LNCAP (cell line): Measurements from ENCODE around the gene CHD9.

ENCODE experiments used
- CTCF ChIP-seq: fragments of 450-650 bp; IDR thresholded peaks from 2 replicates; pipeline ENCODE4 v1.5.1; 2017; ENCODE audit warnings: mild to moderate bottlenecking

The CHD9 gene

GRCh38 chr16:53201900-53202299, 147.1 kb downstream of the CHD9 start:
- no peak for TF ChIP-seq CTCF

GRCh38 chr16:53202398-53202797, 147.6 kb downstream of the CHD9 start:
- no peak for TF ChIP-seq CTCF

- peak; percentile 73 for TF ChIP-seq CTCF
Observed at GRCh38 chr16:53207810-53208752, 153.3 kb downstream of the CHD9 start.

GRCh38 chr16:53209429-53209828, 154.6 kb downstream of the CHD9 start:
- no peak for TF ChIP-seq CTCF

- TF ChIP-seq CTCF, result no peak
Observed at GRCh38 chr16:53209877-53210276, 155.1 kb downstream of the CHD9 start.

GRCh38 chr16:53211253-53211652, 156.5 kb downstream of the CHD9 start:
- TF ChIP-seq CTCF, result no peak

- no peak for TF ChIP-seq CTCF
Observed at GRCh38 chr16:53212893-53213223, 158.1 kb downstream of the CHD9 start.
